Stimulated activated naive B cell treated with anti-CD40 and anti-IgM and Interleukin-4, amounts not matched to agents 10 μg/mL and 1 μg/mL and 100 μg/mL, for 72 hours (primary cell): ENCODE data around the gene BHLHA15.

Experiments used
- ATAC-seq, 2 donors: fragments of 150-1000 bp; cut with Tn5 transposase; replicated peaks; 2 replicates each; pipeline ENCODE4 v1.10.0; 2021; ENCODE audit warnings: moderate library complexity in 1 of 2
- DNase-seq: peaks from one replicate; pipeline ENCODE4 v3.0.0; 2021
- H3K27ac Mint-ChIP-seq: one replicate; pipeline ENCODE4 v1.8.0; 2022; ENCODE audit warnings: mild to moderate bottlenecking, mixed read lengths
- H3K27me3 Mint-ChIP-seq, 2 donors: one replicate each; pipeline ENCODE4 v1.8.0; 2022; ENCODE audit warnings: mixed read lengths in 2 of 2
- H3K36me3 Mint-ChIP-seq, 2 donors: one replicate each; pipeline ENCODE4 v1.8.0; 2022; ENCODE audit warnings: mixed read lengths in 2 of 2, mild to moderate bottlenecking in 1 of 2
- H3K4me1 Mint-ChIP-seq, 2 donors: one replicate each; pipeline ENCODE4 v1.8.0; 2022; ENCODE audit warnings: mixed read lengths in 2 of 2, mild to moderate bottlenecking in 1 of 2
- H3K4me3 Mint-ChIP-seq, 2 donors: one replicate each; pipeline ENCODE4 v1.8.0; 2022; ENCODE audit warnings: mild to moderate bottlenecking in 2 of 2, mixed read lengths in 2 of 2, moderate library complexity in 1 of 2
- H3K9me3 Mint-ChIP-seq, 2 donors: one replicate each; pipeline ENCODE4 v1.8.0; 2022; ENCODE audit warnings: mixed read lengths in 2 of 2, mild to moderate bottlenecking in 1 of 2

BHLHA15 gene

GRCh38 chr7:98194672-98195457 is 16.4 kb upstream of the BHLHA15 start:
- Mint-ChIP-seq H3K4me3 (no peak overlapping the region), H3K36me3 (peaks cover 52 to 65% of the 10 kb centered on the region in 2 donors), H3K4me1 (peaks cover 6 to 11% of the 10 kb centered on the region in 2 donors), H3K27ac (no peak overlapping the region), H3K9me3 (no peaks in the 10 kb centered on the region), H3K27me3 (peaks cover 0 to 48% of the 10 kb centered on the region in 2 donors)
- DNase-seq = no peak
- ATAC-seq = no peak

GRCh38 chr7:98196706-98197605 is 14.3 kb upstream of the BHLHA15 start:
- ATAC-seq = no peak
- Mint-ChIP-seq H3K4me3 (no peak overlapping the region), H3K4me1 (peaks cover 20 to 31% of the 10 kb centered on the region in 2 donors), H3K27me3 (peaks cover 0 to 48% of the 10 kb centered on the region in 2 donors), H3K27ac (no peak overlapping the region), H3K9me3 (no peaks in the 10 kb centered on the region), H3K36me3 (peaks cover 46 to 52% of the 10 kb centered on the region in 2 donors)
- DNase-seq = no peak

GRCh38 chr7:98199131-98199530 is 12.1 kb upstream of the BHLHA15 start:
- DNase-seq = no peak
- no peak for ATAC-seq
- Mint-ChIP-seq H3K27me3 (peaks cover 0 to 41% of the 10 kb centered on the region in 2 donors), H3K27ac (no peak overlapping the region), H3K9me3 (no peaks in the 10 kb centered on the region), H3K4me1 (peaks cover 40 to 53% of the 10 kb centered on the region in 2 donors), H3K36me3 (peaks cover 33 to 35% of the 10 kb centered on the region in 2 donors), H3K4me3 (no peak overlapping the region)

DNA sequence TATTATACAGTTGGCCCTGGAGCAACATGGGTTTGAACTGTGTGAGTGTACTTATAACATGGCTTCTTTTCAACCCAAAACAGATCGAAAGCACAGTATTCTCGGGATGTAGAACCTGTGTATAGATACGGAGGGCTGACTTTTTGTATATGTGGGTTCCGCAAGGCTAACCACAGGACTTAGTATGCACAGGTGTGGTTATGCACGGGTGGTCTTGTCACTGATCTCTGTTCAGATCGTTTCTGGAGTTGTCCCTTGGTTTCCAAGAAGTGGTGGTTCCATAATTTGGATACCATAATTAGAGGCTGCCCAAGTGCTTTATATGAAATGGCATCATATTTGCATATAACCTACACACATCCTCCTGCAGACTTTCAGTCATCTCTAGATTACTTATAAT is 10.9 kb upstream of the BHLHA15 start:
- peaks cover 31 to 32% of the 10 kb centered on the region in 2 donors for H3K36me3 Mint-ChIP-seq
- peak; percentile 48 to 61 for ATAC-seq
- DNase-seq = peak; percentile 43
- peaks cover 8 to 40% of the 10 kb centered on the region in 2 donors for H3K27me3 Mint-ChIP-seq
- H3K4me3 Mint-ChIP-seq = peak overlapping the region in 1 of 2 donors; percentile 5
- H3K4me1 Mint-ChIP-seq = peaks cover 42 to 62% of the 10 kb centered on the region in 2 donors
- H3K9me3 Mint-ChIP-seq = no peaks in the 10 kb centered on the region
- H3K27ac Mint-ChIP-seq = peak overlapping the region; percentile 31

- H3K4me3 Mint-ChIP-seq = peak overlapping the region; percentile 79 to 80
- peak overlapping the region; percentile 95 for H3K27ac Mint-ChIP-seq
- H3K9me3 Mint-ChIP-seq = no peaks in the 10 kb centered on the region
- peak; percentile 90 to 94 for ATAC-seq
- H3K27me3 Mint-ChIP-seq = peaks cover 8 to 44% of the 10 kb centered on the region in 2 donors
- H3K36me3 Mint-ChIP-seq = peaks cover 39 to 44% of the 10 kb centered on the region in 2 donors
- peak; percentile 87 for DNase-seq
- peaks cover 44 to 62% of the 10 kb centered on the region in 2 donors for H3K4me1 Mint-ChIP-seq
These were observed 8.7 kb upstream of the BHLHA15 start for GRCh38 chr7:98202367-98203195.

GRCh38 chr7:98203261-98203963 is 7.8 kb upstream of the BHLHA15 start:
- ATAC-seq = peak; percentile 39 to 59
- no peaks in the 10 kb centered on the region for H3K9me3 Mint-ChIP-seq

GRCh38 chr7:98203964-98204605 is 7.2 kb upstream of the BHLHA15 start:
- DNase-seq (no peak), ATAC-seq (no peak)
- H3K4me3 Mint-ChIP-seq = no peak overlapping the region
- no peak overlapping the region for H3K27ac Mint-ChIP-seq
- no peaks in the 10 kb centered on the region for H3K9me3 Mint-ChIP-seq
- peaks cover 42 to 58% of the 10 kb centered on the region in 2 donors for H3K4me1 Mint-ChIP-seq
- peaks cover 37 to 44% of the 10 kb centered on the region in 2 donors for H3K36me3 Mint-ChIP-seq
- peaks cover 10 to 35% of the 10 kb centered on the region in 2 donors for H3K27me3 Mint-ChIP-seq

More at GRCh38 chr7:98203261-98203963, 7.8 kb upstream of the BHLHA15 start:
- H3K27me3 Mint-ChIP-seq = peaks cover 8 to 37% of the 10 kb centered on the region in 2 donors
- peak overlapping the region; percentile 95 for H3K27ac Mint-ChIP-seq
- peaks cover 44 to 62% of the 10 kb centered on the region in 2 donors for H3K4me1 Mint-ChIP-seq
- H3K4me3 Mint-ChIP-seq = peak overlapping the region; percentile 48 to 80
- DNase-seq = peak; percentile 60
- peaks cover 38 to 40% of the 10 kb centered on the region in 2 donors for H3K36me3 Mint-ChIP-seq

- no peaks in the 10 kb centered on the region for H3K9me3 Mint-ChIP-seq
- H3K27ac Mint-ChIP-seq = peak overlapping the region; percentile 62
- H3K4me3 Mint-ChIP-seq = no peak overlapping the region
- no peak for ATAC-seq
- peaks cover 38 to 53% of the 10 kb centered on the region in 2 donors for H3K4me1 Mint-ChIP-seq
- H3K36me3 Mint-ChIP-seq = peaks cover 34 to 46% of the 10 kb centered on the region in 2 donors
- DNase-seq = no peak
- H3K27me3 Mint-ChIP-seq = peaks cover 11 to 33% of the 10 kb centered on the region in 2 donors
These were observed 6.6 kb upstream of the BHLHA15 start for GRCh38 chr7:98204670-98205069.

DNA sequence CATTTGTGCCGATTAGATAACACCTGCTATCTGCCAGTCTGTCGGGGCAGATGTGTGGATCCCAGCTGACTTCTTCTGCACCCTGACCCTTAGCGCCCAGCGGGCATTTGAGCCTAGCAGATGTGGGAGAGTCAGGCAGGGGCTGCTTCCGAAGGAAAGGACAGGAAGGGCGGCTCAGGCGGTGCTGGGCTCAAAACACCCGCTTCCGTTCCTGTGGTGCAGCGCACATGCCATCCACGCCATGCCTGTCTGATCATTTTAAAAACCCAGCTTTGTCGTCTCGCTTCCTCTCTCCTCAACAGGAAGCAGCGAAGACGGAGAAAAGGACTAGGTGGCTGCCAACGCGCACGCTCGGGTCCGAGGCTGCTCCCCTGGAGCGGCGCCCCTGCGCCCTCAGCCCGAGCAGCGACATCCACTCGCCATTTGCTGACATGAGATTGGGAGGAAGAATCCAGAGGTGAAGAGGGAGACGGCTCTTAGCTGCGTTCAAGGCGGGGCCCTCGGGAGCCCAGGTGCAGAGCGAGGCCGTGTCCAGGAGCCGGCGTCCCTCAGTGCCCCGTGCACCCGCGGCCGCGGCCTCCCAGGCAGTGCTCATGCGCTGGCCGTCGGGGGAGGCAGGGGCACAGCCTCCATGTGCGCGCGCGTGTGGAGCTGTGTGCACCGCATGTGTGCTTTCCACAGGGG is 5.9 kb upstream of the BHLHA15 start:
- peaks cover 34 to 48% of the 10 kb centered on the region in 2 donors for H3K36me3 Mint-ChIP-seq
- H3K4me1 Mint-ChIP-seq = peaks cover 34 to 47% of the 10 kb centered on the region in 2 donors
- peaks cover 16 to 39% of the 10 kb centered on the region in 2 donors for H3K27me3 Mint-ChIP-seq
- DNase-seq = no peak
- no peaks in the 10 kb centered on the region for H3K9me3 Mint-ChIP-seq
- H3K4me3 Mint-ChIP-seq = no peak overlapping the region
- no peak overlapping the region for H3K27ac Mint-ChIP-seq
- ATAC-seq = no peak

DNA sequence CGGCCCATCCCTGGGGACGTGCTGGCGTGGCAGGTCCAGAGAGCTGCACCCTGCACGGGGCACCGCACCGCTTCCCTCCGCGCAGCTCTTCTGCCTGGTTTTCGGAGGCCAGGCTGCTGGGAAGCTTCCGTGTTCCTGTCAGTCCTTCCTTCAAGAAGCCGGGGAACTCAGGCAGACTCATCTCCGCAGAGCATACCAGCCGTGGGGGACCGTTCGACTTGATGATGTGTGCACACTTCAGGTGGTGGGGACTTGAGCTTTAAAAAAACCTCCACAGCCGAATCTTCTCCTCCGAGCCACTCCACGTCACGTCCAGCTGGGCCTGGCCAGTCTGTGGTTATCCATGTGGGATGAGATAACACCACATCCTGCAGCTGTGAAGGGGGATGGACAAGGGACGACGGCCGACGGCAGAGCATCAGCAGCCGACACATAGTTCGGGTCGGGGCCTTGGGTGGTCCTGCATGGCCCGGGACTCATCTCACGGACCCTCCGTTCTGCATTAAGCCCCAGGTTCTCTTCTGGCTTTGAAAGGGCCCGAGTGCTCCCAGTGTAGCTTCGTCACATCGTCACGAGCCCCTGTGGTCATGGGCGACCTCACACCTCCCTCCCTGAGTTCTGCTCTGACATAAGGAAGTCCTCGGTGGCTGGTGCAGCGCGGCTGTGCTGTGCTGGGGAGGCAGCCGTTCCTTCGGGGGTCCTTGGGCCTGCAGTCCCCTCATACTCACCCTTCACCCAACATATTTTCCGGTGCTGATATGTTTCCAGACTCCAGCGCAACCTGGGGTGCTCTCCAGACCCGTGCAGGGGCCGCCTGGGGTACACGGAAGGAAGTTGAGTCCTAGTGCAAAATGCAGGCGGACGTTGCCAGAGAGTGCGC is 4.5 kb upstream of the BHLHA15 start:
- Mint-ChIP-seq H3K27me3 (peaks cover 17 to 43% of the 10 kb centered on the region in 2 donors), H3K36me3 (peaks cover 34 to 48% of the 10 kb centered on the region in 2 donors), H3K4me3 (no peak overlapping the region), H3K4me1 (peaks cover 27 to 36% of the 10 kb centered on the region in 2 donors), H3K27ac (no peak overlapping the region), H3K9me3 (no peaks in the 10 kb centered on the region)
- DNase-seq (no peak), ATAC-seq (no peak)

GRCh38 chr7:98209166-98209920 is 1.9 kb upstream of the BHLHA15 start:
- Mint-ChIP-seq H3K36me3 (peaks cover 27 to 42% of the 10 kb centered on the region in 2 donors), H3K9me3 (no peaks in the 10 kb centered on the region), H3K27ac (no peak overlapping the region), H3K4me1 (peaks cover 6 to 22% of the 10 kb centered on the region in 2 donors), H3K4me3 (peak overlapping the region; percentile 24 to 39), H3K27me3 (peaks cover 21 to 65% of the 10 kb centered on the region in 2 donors)
- ATAC-seq = no peak
- DNase-seq = no peak
